SK-N-SH treated with all-trans-retinoic acid at 6 μM for 48 hours (cell line): Measurements from ENCODE around the gene TJP2.

Experiments
- ARNTL ChIP-seq: fragments of 450-650 bp; formaldehyde crosslinking; IDR thresholded peaks from 2 replicates; pipeline ENCODE4 v1.5.0; 2020; ENCODE audit warnings: low read depth, mild to moderate bottlenecking, moderate library complexity, borderline replicate concordance
- CSDC2 ChIP-seq: fragments of 250-450 bp; sonication (Bioruptor Pico); IDR thresholded peaks from 2 replicates; pipeline ENCODE4 v1.5.0; 2020; ENCODE audit warnings: mild to moderate bottlenecking, moderate library complexity
- ESRRG ChIP-seq: fragments of 250-450 bp; sonication (Bioruptor Pico); IDR thresholded peaks from 2 replicates; pipeline ENCODE4 v1.6.1; 2021; ENCODE audit warnings: mild to moderate bottlenecking
- PATZ1 ChIP-seq: fragments of 250-450 bp; sonication (Bioruptor Pico); IDR thresholded peaks from 2 replicates; pipeline ENCODE4 v1.8.0; 2020; ENCODE audit warnings: mild to moderate bottlenecking, moderate library complexity, borderline replicate concordance
- PPARA ChIP-seq: fragments of 250-450 bp; sonication (Bioruptor Pico); IDR thresholded peaks from 2 replicates; pipeline ENCODE4 v1.5.0; 2020; ENCODE audit warnings: mild to moderate bottlenecking, borderline replicate concordance
- RARB ChIP-seq: fragments of 250-450 bp; sonication (Bioruptor Pico); IDR thresholded peaks from 2 replicates; pipeline ENCODE4 v1.8.0; 2021; ENCODE audit warnings: mild to moderate bottlenecking, moderate library complexity
- SNAI2 ChIP-seq: fragments of 250-450 bp; sonication (Bioruptor Pico); IDR thresholded peaks from 2 replicates; pipeline ENCODE4 v1.5.0; 2020; ENCODE audit warnings: mild to moderate bottlenecking, moderate library complexity
- TCF4 ChIP-seq: fragments of 250-450 bp; sonication (Bioruptor Pico); IDR thresholded peaks from 2 replicates; pipeline ENCODE4 v1.8.0; 2021; ENCODE audit warnings: mild to moderate bottlenecking, moderate library complexity, borderline replicate concordance
- TOX ChIP-seq: fragments of 250-450 bp; sonication (Bioruptor Pico); IDR thresholded peaks from 2 replicates; pipeline ENCODE4 v1.8.0; 2021; ENCODE audit warnings: mild to moderate bottlenecking, moderate library complexity, borderline replicate concordance
- TSHZ2 ChIP-seq: fragments of 250-450 bp; sonication (Bioruptor Pico); IDR thresholded peaks from 2 replicates; pipeline ENCODE4 v1.5.0; 2020; ENCODE audit warnings: mild to moderate bottlenecking, moderate library complexity
- ZC3H10 ChIP-seq: fragments of 250-450 bp; sonication (Bioruptor Pico); IDR thresholded peaks from 2 replicates; pipeline ENCODE4 v1.5.1; 2021; ENCODE audit warnings: mild to moderate bottlenecking, moderate library complexity
- ZFP3 ChIP-seq: fragments of 250-450 bp; sonication (Bioruptor Pico); IDR thresholded peaks from 2 replicates; pipeline ENCODE4 v1.5.0; 2020; ENCODE audit warnings: mild to moderate bottlenecking, moderate library complexity
- ZNF8 ChIP-seq: fragments of 450-650 bp; formaldehyde crosslinking; IDR thresholded peaks from 2 replicates; pipeline ENCODE4 v1.5.0; 2020; ENCODE audit warnings: mild to moderate bottlenecking, moderate library complexity

- TF ChIP-seq ESRRG (CRISPR knock-in tag) (no peak), PATZ1 (CRISPR knock-in tag) (no peak), ZC3H10 (CRISPR knock-in tag) (no peak), TOX (CRISPR knock-in tag) (no peak), SNAI2 (CRISPR knock-in tag) (no peak), CSDC2 (CRISPR knock-in tag) (no peak), RARB (CRISPR knock-in tag) (no peak), TSHZ2 (CRISPR knock-in tag) (no peak), ZNF8 (CRISPR knock-in tag) (no peak), TCF4 (CRISPR knock-in tag) (no peak), ARNTL (CRISPR knock-in tag) (no peak), ZFP3 (CRISPR knock-in tag) (no peak), PPARA (CRISPR knock-in tag) (no peak)
Measured at GRCh38 chr9:69307446-69308205, 133.5 kb downstream of the TJP2 start.
